T-helper 1 cell treated with Interleukin-12 subunit alpha and Interleukin-12 subunit beta and Interleukin-4 antibody, amounts not matched to agents 30 μg/mL and 1 μg/mL, for 36 hours (primary cell): ENCODE results near the gene PRKCE.

ENCODE experiments used
- H3K27ac Mint-ChIP-seq: one replicate; pipeline ENCODE4 v1.8.0; 2021; ENCODE audit warnings: mild to moderate bottlenecking, mixed read lengths
- H3K27me3 Mint-ChIP-seq: one replicate; pipeline ENCODE4 v1.8.0; 2021; ENCODE audit warnings: low read depth, mixed read lengths
- H3K36me3 Mint-ChIP-seq: one replicate; pipeline ENCODE4 v1.8.0; 2021; ENCODE audit warnings: low read depth, mixed read lengths
- H3K4me1 Mint-ChIP-seq: one replicate; pipeline ENCODE4 v1.8.0; 2021; ENCODE audit warnings: low read depth, mixed read lengths
- H3K4me3 Mint-ChIP-seq: one replicate; pipeline ENCODE4 v1.8.0; 2021; ENCODE audit warnings: mild to moderate bottlenecking, moderate library complexity, mixed read lengths
- H3K9me3 Mint-ChIP-seq: one replicate; pipeline ENCODE4 v1.8.0; 2021; ENCODE audit warnings: mixed read lengths

The PRKCE gene

GRCh38 chr2:45765728-45766254 is 114.3 kb downstream of the PRKCE start:
- Mint-ChIP-seq H3K4me3 (no peak overlapping the region), H3K27me3 (peaks cover 8% of the 10 kb centered on the region), H3K9me3 (no peaks in the 10 kb centered on the region), H3K4me1 (peaks cover 5% of the 10 kb centered on the region), H3K27ac (no peak overlapping the region), H3K36me3 (no peaks in the 10 kb centered on the region)

- Mint-ChIP-seq H3K9me3 (no peaks in the 10 kb centered on the region), H3K27me3 (peaks cover 8% of the 10 kb centered on the region), H3K27ac (no peak overlapping the region), H3K4me1 (peaks cover 5% of the 10 kb centered on the region), H3K36me3 (no peaks in the 10 kb centered on the region), H3K4me3 (no peak overlapping the region)
Observed at GRCh38 chr2:45768208-45768607, 116.7 kb downstream of the PRKCE start.

- Mint-ChIP-seq H3K9me3 (no peaks in the 10 kb centered on the region), H3K4me1 (peaks cover 5% of the 10 kb centered on the region), H3K27ac (no peak overlapping the region), H3K36me3 (no peaks in the 10 kb centered on the region), H3K27me3 (peaks cover 8% of the 10 kb centered on the region), H3K4me3 (no peak overlapping the region)
Observed at GRCh38 chr2:45769056-45769455, 117.6 kb downstream of the PRKCE start.

GRCh38 chr2:45769854-45770576 is 118.5 kb downstream of the PRKCE start:
- no peak overlapping the region for H3K27ac Mint-ChIP-seq

GRCh38 chr2:45770811-45771210 is 119.3 kb downstream of the PRKCE start:
- no peaks in the 10 kb centered on the region for H3K36me3 Mint-ChIP-seq
- no peaks in the 10 kb centered on the region for H3K9me3 Mint-ChIP-seq
- no peak overlapping the region for H3K27ac Mint-ChIP-seq
- H3K4me3 Mint-ChIP-seq: no peak overlapping the region
- peaks cover 8% of the 10 kb centered on the region for H3K27me3 Mint-ChIP-seq
- peaks cover 5% of the 10 kb centered on the region for H3K4me1 Mint-ChIP-seq

More at GRCh38 chr2:45769854-45770576, 118.5 kb downstream of the PRKCE start:
- H3K9me3 Mint-ChIP-seq: no peaks in the 10 kb centered on the region
- no peak overlapping the region for H3K4me3 Mint-ChIP-seq
- peaks cover 8% of the 10 kb centered on the region for H3K27me3 Mint-ChIP-seq
- peaks cover 5% of the 10 kb centered on the region for H3K4me1 Mint-ChIP-seq
- H3K36me3 Mint-ChIP-seq: no peaks in the 10 kb centered on the region

GRCh38 chr2:45771261-45771660 is 119.8 kb downstream of the PRKCE start:
- Mint-ChIP-seq H3K9me3 (no peaks in the 10 kb centered on the region), H3K4me3 (no peak overlapping the region), H3K27me3 (peaks cover 8% of the 10 kb centered on the region), H3K36me3 (no peaks in the 10 kb centered on the region), H3K27ac (no peak overlapping the region), H3K4me1 (peaks cover 5% of the 10 kb centered on the region)

- H3K4me3 Mint-ChIP-seq: no peak overlapping the region
- H3K4me1 Mint-ChIP-seq: peaks cover 5% of the 10 kb centered on the region
- no peak overlapping the region for H3K27ac Mint-ChIP-seq
- peaks cover 8% of the 10 kb centered on the region for H3K27me3 Mint-ChIP-seq
- no peaks in the 10 kb centered on the region for H3K9me3 Mint-ChIP-seq
- H3K36me3 Mint-ChIP-seq: no peaks in the 10 kb centered on the region
Observed at GRCh38 chr2:45772038-45772437, 120.6 kb downstream of the PRKCE start.

- Mint-ChIP-seq H3K27ac (no peak overlapping the region), H3K4me3 (no peak overlapping the region), H3K27me3 (peaks cover 8% of the 10 kb centered on the region), H3K36me3 (no peaks in the 10 kb centered on the region), H3K9me3 (no peaks in the 10 kb centered on the region), H3K4me1 (peaks cover 9% of the 10 kb centered on the region)
Observed at GRCh38 chr2:45773909-45774308, 122.4 kb downstream of the PRKCE start.

GRCh38 chr2:45774688-45775244 is 123.3 kb downstream of the PRKCE start:
- Mint-ChIP-seq H3K27ac (no peak overlapping the region), H3K9me3 (no peaks in the 10 kb centered on the region), H3K27me3 (peaks cover 4% of the 10 kb centered on the region), H3K4me3 (no peak overlapping the region), H3K4me1 (peaks cover 9% of the 10 kb centered on the region), H3K36me3 (no peaks in the 10 kb centered on the region)

GRCh38 chr2:45776160-45776955 is 124.9 kb downstream of the PRKCE start:
- H3K27ac Mint-ChIP-seq: no peak overlapping the region
- H3K27me3 Mint-ChIP-seq: no peaks in the 10 kb centered on the region
- no peaks in the 10 kb centered on the region for H3K36me3 Mint-ChIP-seq
- peaks cover 6% of the 10 kb centered on the region for H3K4me1 Mint-ChIP-seq
- no peak overlapping the region for H3K4me3 Mint-ChIP-seq
- H3K9me3 Mint-ChIP-seq: no peaks in the 10 kb centered on the region

- Mint-ChIP-seq H3K4me3 (peak overlapping the region; percentile 14), H3K27ac (no peak overlapping the region), H3K9me3 (no peaks in the 10 kb centered on the region), H3K4me1 (peaks cover 6% of the 10 kb centered on the region), H3K36me3 (no peaks in the 10 kb centered on the region), H3K27me3 (no peaks in the 10 kb centered on the region)
Observed at GRCh38 chr2:45777996-45778719, 126.7 kb downstream of the PRKCE start.

- H3K27ac Mint-ChIP-seq: no peak overlapping the region
- H3K4me3 Mint-ChIP-seq: peak overlapping the region; percentile 14
- no peaks in the 10 kb centered on the region for H3K9me3 Mint-ChIP-seq
- peaks cover 6% of the 10 kb centered on the region for H3K4me1 Mint-ChIP-seq
- H3K27me3 Mint-ChIP-seq: no peaks in the 10 kb centered on the region
- H3K36me3 Mint-ChIP-seq: no peaks in the 10 kb centered on the region
Observed at GRCh38 chr2:45778720-45779171, 127.3 kb downstream of the PRKCE start.

GRCh38 chr2:45780541-45781463 is 129.3 kb downstream of the PRKCE start:
- Mint-ChIP-seq H3K27me3 (no peaks in the 10 kb centered on the region), H3K4me1 (peaks cover 6% of the 10 kb centered on the region), H3K4me3 (no peak overlapping the region), H3K36me3 (peaks cover 4% of the 10 kb centered on the region), H3K9me3 (no peaks in the 10 kb centered on the region), H3K27ac (no peak overlapping the region)
